Adipocyte (in vitro differentiated cells): Measurements from ENCODE around the gene NENF.
A peak's percentile ranks its signal among the peaks of the same experiment; 100 is the strongest.
"Not testable (repeated sequence)": the region's sequence is repeated elsewhere in the genome, so short reads cannot be mapped to it uniquely, and the experiment has no call there.

Experiments
- DNase-seq: peaks from one replicate; pipeline ENCODE4 v3.0.0-alpha.2; 2015; ENCODE audit warnings: low read depth
- H3K27me3 ChIP-seq: replicated peaks from 2 replicates; pipeline ENCODE4 v1.7.0; 2013; ENCODE audit warnings: mild to moderate bottlenecking, low read length, moderate library complexity; ENCODE audit not compliant: control insufficient read depth, insufficient read depth
- H3K36me3 ChIP-seq: 2 replicates; pipeline ENCODE4 v1.7.0; 2013; ENCODE audit warnings: low read length, mild to moderate bottlenecking, moderate library complexity; ENCODE audit not compliant: control insufficient read depth, insufficient read depth, severe bottlenecking
- H3K4me1 ChIP-seq: 2 replicates; pipeline ENCODE4 v1.7.0; 2013; ENCODE audit warnings: mild to moderate bottlenecking, low read length, moderate library complexity; ENCODE audit not compliant: control insufficient read depth, insufficient read depth
- H3K4me3 ChIP-seq: 2 replicates; pipeline ENCODE4 v1.7.0; 2013; ENCODE audit warnings: mild to moderate bottlenecking, low read length, moderate library complexity
- H3K9ac ChIP-seq: 2 replicates; pipeline ENCODE4 v1.7.0; 2013; ENCODE audit warnings: mild to moderate bottlenecking, low read length, moderate library complexity
- H3K9me3 ChIP-seq: 2 replicates; pipeline ENCODE4 v1.7.0; 2013; ENCODE audit warnings: mild to moderate bottlenecking, low read length, moderate library complexity; ENCODE audit not compliant: control insufficient read depth

NENF gene

DNA sequence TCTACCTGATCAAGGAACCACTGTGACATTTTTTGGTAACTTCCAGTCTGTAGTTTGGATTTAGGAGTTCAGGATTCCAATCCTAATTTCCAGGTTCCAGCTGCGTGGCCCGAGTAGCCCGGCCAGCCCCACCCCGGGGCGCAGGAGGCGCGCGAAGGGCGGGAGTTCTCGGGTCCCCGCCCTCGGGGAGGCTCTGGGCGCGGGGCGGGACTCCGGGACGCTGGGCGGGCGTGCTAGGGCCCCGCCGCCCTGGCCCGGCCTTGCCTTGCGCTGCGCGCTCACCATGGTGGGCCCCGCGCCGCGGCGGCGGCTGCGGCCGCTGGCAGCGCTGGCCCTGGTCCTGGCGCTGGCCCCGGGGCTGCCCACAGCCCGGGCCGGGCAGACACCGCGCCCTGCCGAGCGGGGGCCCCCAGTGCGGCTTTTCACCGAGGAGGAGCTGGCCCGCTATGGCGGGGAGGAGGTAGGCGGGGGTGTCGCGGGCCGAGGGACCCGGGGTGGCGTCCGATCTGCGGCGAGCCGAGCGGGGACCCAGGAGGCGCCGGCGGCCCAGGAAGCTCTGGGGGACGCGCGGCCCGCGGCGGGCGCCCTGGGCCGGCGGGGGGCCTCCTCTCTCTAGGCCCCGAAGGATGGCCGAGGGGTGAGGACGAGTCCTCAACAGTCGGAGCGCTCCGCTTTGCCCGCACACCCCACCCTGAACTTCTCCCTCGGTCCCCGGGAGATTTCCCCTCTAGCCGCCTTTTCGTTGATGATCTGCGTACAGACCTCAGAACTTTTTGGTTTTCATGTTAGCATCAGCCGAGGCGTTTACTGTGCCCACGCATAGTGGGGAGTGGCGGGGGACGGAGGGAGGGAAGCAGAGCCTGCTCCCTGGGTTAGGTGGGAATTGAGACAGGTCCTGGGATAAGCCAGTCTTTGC is at the start of gene NENF:
NENF (plus strand) TSS at position 260 of the 916 bp plus-strand sequence; CDS start at position 284, 24 bp downstream.
- no peaks in the 10 kb centered on the region for H3K27me3 ChIP-seq
- no peaks in the 10 kb centered on the region for H3K36me3 ChIP-seq
- peaks cover 14% of the 10 kb centered on the region for H3K4me1 ChIP-seq
- H3K9ac ChIP-seq = peak within 1 kb of the TSS; percentile 87
- no peaks in the 10 kb centered on the region for H3K9me3 ChIP-seq
- DNase-seq = peak; percentile 96
- peak within 1 kb of the TSS; percentile 85 for H3K4me3 ChIP-seq

DNA sequence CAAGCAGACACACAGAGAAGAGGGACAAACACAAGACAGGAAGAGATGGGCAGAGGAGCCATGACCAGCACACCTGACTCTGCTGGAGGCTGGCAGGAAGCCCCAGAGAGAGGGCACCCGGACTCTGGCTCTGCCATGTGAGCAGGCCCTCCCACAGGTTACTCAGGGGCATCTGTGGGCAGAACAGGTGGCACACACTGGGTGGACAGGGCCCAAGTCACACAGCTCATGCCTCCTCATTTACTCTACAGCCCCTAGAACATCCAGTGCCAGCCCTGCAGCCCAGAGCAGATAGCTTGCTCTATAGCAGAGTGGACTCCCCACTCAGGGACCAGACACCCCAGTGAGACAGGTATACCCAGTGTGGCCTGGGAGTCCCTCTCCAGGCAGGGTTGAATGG is 46.7 kb upstream of the NENF start:
- Histone ChIP-seq H3K4me1 (no peaks in the 10 kb centered on the region), H3K36me3 (peaks cover 11% of the 10 kb centered on the region), H3K27me3 (no peaks in the 10 kb centered on the region), H3K4me3 (no peak overlapping the region), H3K9ac (no peak overlapping the region), H3K9me3 (no peaks in the 10 kb centered on the region)
- no peak for DNase-seq

DNA sequence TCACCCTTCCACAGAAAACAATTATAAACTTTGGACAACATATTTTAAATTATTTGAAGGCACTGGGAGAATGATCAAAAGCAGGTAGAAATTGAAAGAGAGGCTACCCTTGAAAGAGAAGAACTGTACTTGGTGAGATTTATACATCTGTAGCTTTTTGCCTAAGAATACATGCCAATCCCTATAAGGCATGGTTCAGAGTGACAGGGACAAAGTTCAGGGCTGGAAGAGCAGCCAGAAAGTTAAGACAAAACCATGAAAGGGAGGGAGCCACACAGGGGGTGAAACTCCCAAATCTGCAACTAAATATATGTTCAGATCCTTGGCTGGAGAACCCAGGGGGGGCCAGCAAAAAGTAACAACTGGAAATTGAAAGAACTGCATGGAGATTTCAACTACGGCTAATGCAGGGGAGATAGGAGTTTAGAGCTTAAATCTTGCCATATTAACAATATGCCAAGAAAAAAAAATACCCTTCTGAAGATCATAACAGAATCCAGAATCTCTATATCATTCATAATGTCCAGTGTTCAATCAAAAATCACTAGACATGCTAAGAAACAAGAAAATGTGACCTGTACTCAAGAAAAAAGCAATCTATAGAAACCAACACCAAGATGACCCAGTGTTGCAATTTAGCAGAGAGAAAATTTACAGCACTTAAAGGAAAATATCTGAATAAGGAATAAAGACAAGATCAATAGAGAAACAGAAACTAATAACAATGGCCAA is 43.6 kb upstream of the NENF start:
- no peaks in the 10 kb centered on the region for H3K9me3 ChIP-seq
- DNase-seq = no peak
- peaks cover 8% of the 10 kb centered on the region for H3K36me3 ChIP-seq
- H3K9ac ChIP-seq = no peak overlapping the region
- H3K4me1 ChIP-seq = no peaks in the 10 kb centered on the region
- H3K27me3 ChIP-seq = no peaks in the 10 kb centered on the region
- no peak overlapping the region for H3K4me3 ChIP-seq

DNA sequence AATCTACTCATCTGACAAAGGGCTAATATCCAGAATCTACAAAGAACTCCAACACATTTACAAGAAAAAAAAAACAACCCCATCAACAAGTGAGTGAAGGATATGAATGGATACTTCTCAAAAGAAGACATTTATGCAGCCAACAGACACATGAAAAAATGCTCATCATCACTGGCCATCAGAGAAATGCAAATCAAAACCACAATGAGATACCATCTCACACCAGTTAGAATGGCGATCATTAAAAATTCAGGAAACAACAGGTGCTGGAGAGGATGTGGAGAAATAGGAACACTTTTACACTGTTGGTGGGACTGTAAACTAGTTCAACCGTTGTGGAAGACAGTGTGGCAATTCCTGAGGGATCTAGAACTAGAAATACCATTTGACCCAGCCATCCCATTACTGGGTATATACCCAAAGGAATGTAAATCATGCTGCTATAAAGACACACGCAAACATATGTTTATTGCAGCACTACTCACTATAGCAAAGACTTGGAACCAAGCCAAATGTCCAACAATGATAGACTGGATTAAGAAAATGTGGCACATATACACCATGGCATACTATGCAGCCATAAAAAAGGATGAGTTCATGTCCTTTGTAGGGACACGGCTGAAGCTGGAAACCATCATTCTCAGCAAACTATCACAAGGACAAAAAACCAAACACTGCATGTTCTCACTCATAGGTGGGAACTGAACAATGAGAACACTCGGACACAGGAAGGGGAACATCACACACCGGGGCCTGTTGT is 36.9 kb upstream of the NENF start:
- H3K27me3 ChIP-seq, H3K36me3 ChIP-seq, H3K4me1 ChIP-seq, DNase-seq, H3K4me3 ChIP-seq, H3K9ac ChIP-seq: not testable (repeated sequence)
- H3K9me3 ChIP-seq = peaks cover 17% of the 10 kb centered on the region

DNA sequence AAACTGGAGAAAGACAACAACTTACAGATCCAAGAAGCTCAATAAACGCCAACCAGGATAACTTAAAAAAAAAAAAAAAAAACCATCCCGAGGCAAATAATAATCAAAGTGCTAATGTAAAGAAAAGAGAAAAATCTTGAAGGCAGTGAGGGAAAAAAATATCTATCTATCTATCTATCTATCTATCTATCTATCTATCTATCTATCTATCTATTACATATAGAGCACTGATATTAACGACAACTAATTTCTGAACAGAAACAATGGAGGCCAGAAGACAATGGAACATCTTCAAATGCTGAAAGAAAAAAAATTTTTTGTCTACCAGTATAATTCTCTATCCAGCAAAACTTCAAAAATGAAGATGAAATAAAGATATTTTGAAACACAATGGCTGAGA is 36.1 kb upstream of the NENF start:
- Histone ChIP-seq H3K9ac (no peak overlapping the region), H3K9me3 (peaks cover 17% of the 10 kb centered on the region), H3K4me1 (peaks cover 6% of the 10 kb centered on the region), H3K27me3 (no peaks in the 10 kb centered on the region), H3K4me3 (no peak overlapping the region), H3K36me3 (no peaks in the 10 kb centered on the region)
- DNase-seq = no peak

DNA sequence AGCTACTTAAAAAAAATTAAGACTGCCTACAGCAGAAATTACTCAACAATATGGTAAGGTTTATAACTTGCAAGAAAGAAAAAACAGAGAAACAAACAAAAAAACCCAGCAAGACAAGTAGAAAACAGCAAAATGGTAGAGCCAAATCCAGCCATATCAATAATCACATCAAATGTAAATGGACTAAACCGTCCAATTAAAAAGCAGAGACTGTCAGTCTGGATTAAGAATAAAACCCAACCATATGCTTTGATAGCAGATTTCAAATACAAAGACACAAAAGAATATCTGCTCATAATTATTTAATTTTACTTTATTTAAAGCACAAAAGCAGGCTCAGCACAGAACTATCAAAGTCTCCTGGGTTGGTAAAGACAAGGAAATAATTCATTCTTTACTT is 35.5 kb upstream of the NENF start:
- Histone ChIP-seq H3K36me3 (no peaks in the 10 kb centered on the region), H3K9me3 (peaks cover 17% of the 10 kb centered on the region), H3K27me3 (no peaks in the 10 kb centered on the region), H3K9ac (no peak overlapping the region), H3K4me3 (no peak overlapping the region), H3K4me1 (peaks cover 9% of the 10 kb centered on the region)
- no peak for DNase-seq

DNA sequence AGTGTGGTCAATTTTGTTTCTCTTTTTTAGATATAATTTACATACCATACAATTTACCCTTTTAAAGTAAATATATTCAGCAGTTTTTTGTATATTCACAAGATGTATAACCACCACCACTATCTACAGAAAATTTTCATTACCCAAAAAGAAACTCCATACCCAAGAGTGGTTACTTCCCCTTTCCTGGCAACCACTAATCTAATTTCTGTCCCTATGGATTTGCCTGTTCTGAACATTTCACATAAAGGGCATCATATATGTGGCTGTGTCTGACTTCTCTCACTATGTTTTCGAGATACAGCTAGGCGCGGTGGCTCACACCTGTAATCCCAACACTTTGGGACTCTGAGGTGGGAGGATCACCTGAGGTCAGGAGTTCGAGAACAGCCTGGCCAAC is 31.7 kb upstream of the NENF start:
- Histone ChIP-seq H3K36me3 (no peaks in the 10 kb centered on the region), H3K27me3 (no peaks in the 10 kb centered on the region), H3K9me3 (peaks cover 17% of the 10 kb centered on the region), H3K9ac (no peak overlapping the region), H3K4me1 (peaks cover 16% of the 10 kb centered on the region), H3K4me3 (no peak overlapping the region)
- no peak for DNase-seq

DNA sequence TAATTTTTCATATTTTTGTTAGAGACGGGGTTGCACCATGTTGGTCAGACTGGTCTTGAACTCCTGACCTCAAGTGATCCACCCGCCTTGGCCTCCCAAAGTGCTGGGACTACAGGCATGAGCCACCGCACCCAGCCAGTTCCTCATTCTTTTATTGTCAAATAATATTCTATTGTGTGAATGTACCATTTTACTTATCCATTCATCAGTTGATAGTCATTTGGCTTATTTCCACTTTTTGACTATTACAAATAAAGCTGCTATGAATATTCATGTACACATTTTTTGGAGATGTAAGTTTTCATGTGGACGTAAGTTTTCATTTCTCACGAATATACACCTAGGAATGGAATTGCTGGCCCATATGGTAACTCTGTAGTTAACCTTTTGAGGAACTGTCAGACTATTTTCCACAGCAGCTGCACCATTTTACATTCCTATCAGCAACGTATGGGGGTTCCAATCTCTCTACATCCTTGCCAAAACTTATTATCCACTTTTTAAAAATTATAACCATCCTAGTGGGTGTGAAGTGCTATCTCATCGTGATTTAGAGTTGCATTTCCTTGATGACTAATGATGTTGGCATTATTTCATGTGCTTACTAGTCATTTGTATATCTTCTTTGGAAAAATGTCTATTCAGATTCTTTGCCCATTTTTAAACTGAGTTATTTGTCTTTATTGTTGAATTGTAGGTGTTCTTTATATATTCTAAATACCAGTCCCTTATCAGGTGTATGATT is 30.7 kb upstream of the NENF start:
- DNase-seq = peak; percentile 13
- H3K36me3 ChIP-seq = no peaks in the 10 kb centered on the region
- no peaks in the 10 kb centered on the region for H3K27me3 ChIP-seq
- H3K4me1 ChIP-seq = peaks cover 16% of the 10 kb centered on the region
- H3K9ac ChIP-seq = no peak overlapping the region
- H3K9me3 ChIP-seq = peaks cover 9% of the 10 kb centered on the region
- H3K4me3 ChIP-seq = no peak overlapping the region

DNA sequence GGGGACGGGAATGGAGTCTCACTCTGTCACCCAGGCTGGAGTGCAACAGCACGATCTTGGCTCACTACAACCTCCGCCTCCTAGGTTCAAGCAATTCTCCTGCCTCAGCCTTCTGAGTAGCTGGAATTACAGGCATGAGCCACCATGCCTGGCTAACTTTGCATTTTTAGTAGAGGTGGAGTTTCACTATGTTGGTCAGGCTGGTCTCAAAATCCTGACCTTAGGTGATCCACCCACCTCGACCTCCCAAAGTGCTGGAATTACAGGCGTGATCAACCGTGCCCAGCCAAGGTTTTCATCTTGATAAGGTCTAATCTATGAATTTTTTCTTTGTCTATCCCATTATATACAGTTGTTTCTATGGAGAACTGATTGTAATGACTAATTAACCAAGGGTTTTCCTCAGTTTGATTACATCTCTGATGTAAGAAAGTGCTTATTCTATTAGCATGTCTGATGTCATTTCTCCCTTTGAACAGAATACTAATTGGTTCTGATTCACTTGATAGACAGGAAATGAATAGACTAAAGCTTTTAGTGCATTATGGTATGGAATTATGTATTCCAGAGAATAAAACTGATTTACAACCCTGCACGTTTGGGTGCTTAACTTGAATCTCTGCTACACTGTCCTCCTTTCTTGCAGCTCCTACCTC is 29.9 kb upstream of the NENF start:
- no peak for DNase-seq
- H3K36me3 ChIP-seq = no peaks in the 10 kb centered on the region
- no peaks in the 10 kb centered on the region for H3K27me3 ChIP-seq
- H3K4me1 ChIP-seq = peaks cover 16% of the 10 kb centered on the region
- no peak overlapping the region for H3K4me3 ChIP-seq
- H3K9me3 ChIP-seq = peaks cover 1% of the 10 kb centered on the region
- no peak overlapping the region for H3K9ac ChIP-seq

DNA sequence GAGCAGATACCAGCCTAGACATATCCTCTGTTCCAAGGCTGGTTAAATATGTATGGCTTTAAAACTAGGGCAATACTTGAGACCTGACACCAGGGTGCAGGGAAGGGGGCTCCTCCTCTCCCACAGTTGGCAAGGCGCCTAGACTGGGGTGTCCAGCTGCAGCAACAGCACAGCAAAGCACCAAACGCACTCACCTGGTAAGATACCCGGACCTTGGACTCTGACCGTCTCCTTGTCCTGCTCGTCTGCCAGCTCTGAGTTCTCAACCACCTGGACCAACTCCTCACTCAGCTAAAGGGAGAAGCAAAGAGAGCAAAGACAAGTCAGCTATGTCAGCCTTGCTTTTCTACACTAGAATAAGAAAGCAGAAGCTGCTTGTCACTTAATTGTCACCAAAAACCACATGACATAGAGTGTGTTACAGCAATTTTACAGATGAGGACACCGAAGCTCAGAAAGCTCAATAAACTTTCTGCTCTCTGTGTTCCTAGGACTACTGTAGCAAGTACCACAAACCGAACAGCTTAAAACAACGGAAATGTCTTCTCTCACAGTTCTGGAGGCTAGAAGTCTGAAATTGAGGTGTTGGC is 22.4 kb upstream of the NENF start:
- no peak for DNase-seq
- Histone ChIP-seq H3K9ac (no peak overlapping the region), H3K4me1 (no peaks in the 10 kb centered on the region), H3K9me3 (no peaks in the 10 kb centered on the region), H3K4me3 (no peak overlapping the region), H3K36me3 (peaks cover 13% of the 10 kb centered on the region), H3K27me3 (no peaks in the 10 kb centered on the region)
